K562 (cell line): ENCODE data around the gene VPS11. TPM values are rescaled to one million over a fixed set of nuclear protein-coding genes. Genes with fewer than 3 reads are reported as not detected.
A peak's percentile ranks its signal among the peaks of the same experiment; 100 is the strongest.

Source experiments
- CHD4 ChIP-seq: fragments of 200-600 bp; sonication (generic); IDR thresholded peaks from 3 replicates; pipeline ENCODE4 v1.6.1; 2012; ENCODE audit warnings: low read depth, mild to moderate bottlenecking, mixed read lengths, low read length, inconsistent platforms; ENCODE audit not compliant: insufficient read depth, insufficient replicate concordance, poor library complexity, severe bottlenecking
- CREB1 ChIP-seq, 2 experiments: sonication (generic) in 1 of 2; formaldehyde crosslinking in 1 of 2; IDR thresholded peaks; 2 replicates each; pipeline versions ENCODE4 v1.6.1 to v1.8.0; 2012 to 2022; ENCODE audit warnings: inconsistent platforms in 1 of 2, mild to moderate bottlenecking in 1 of 2, missing genetic modification reagents in 1 of 2, moderate library complexity in 1 of 2
- DACH1 ChIP-seq: fragments of 450-650 bp; IDR thresholded peaks from 2 replicates; pipeline ENCODE4 v1.6.1; 2018; ENCODE audit not compliant: partially characterized antibody
- GTF2F1 ChIP-seq: IDR thresholded peaks from 2 replicates; pipeline ENCODE4 v1.6.1; 2011; ENCODE audit warnings: low read depth, low read length, improper control_type of control experiment
- MCM2 ChIP-seq: fragments of 450-650 bp; IDR thresholded peaks from 2 replicates; pipeline ENCODE4 v1.6.1; 2017; ENCODE audit warnings: low read depth, mild to moderate bottlenecking
- MTA1 ChIP-seq: fragments of 450-650 bp; IDR thresholded peaks from 2 replicates; pipeline ENCODE4 v1.6.1; 2017; ENCODE audit warnings: borderline replicate concordance
- PYGO2 ChIP-seq: fragments of 450-650 bp; IDR thresholded peaks from 2 replicates; pipeline ENCODE4 v1.6.1; 2016; ENCODE audit warnings: mild to moderate bottlenecking, missing genetic modification characterization, moderate library complexity, missing compliant biosample characterization
- RBFOX2 ChIP-seq: fragments of 200-400 bp; formaldehyde crosslinking; IDR thresholded peaks from 2 replicates; pipeline ENCODE4 v1.6.1; 2017; ENCODE audit warnings: low read depth, mild to moderate bottlenecking, low read length, moderate library complexity
- SIN3B ChIP-seq: fragments of 450-650 bp; IDR thresholded peaks from 2 replicates; pipeline ENCODE4 v1.6.1; 2017; ENCODE audit warnings: low read depth, mild to moderate bottlenecking, moderate library complexity
- SUPT5H ChIP-seq: fragments of 450-650 bp; IDR thresholded peaks from 2 replicates; pipeline ENCODE4 v1.6.1; 2016
- TCF7L2 ChIP-seq: fragments of 150-350 bp; IDR thresholded peaks from 2 replicates; pipeline ENCODE4 v1.6.1; 2016; ENCODE audit warnings: low read depth, mild to moderate bottlenecking, low read length, moderate library complexity
- TFAM ChIP-seq: fragments of 250-450 bp; sonication (Bioruptor Pico); conservative IDR thresholded peaks from 2 replicates; pipeline ENCODE4 v1.5.0; 2021; ENCODE audit warnings: mild to moderate bottlenecking, moderate library complexity
- YBX1 ChIP-seq: fragments of 450-650 bp; IDR thresholded peaks from 2 replicates; pipeline ENCODE4 v1.7.1; 2016; ENCODE audit warnings: mild to moderate bottlenecking
- ZFP30 ChIP-seq: fragments of 250-450 bp; sonication (Bioruptor Pico); IDR thresholded peaks from 2 replicates; pipeline ENCODE4 v1.8.0; 2022; ENCODE audit warnings: moderate library complexity, mild to moderate bottlenecking, inconsistent platforms, borderline replicate concordance
- ZNF212 ChIP-seq: fragments of 450-650 bp; formaldehyde crosslinking; IDR thresholded peaks from 2 replicates; pipeline ENCODE4 v1.4.0; 2020; ENCODE audit warnings: mild to moderate bottlenecking
- ZNF24 ChIP-seq: fragments of 450-650 bp; IDR thresholded peaks from 2 replicates; pipeline ENCODE4 v1.6.1; 2016
- ZNF316 ChIP-seq: fragments of 450-650 bp; IDR thresholded peaks from 2 replicates; pipeline ENCODE4 v1.6.1; 2016
- ZNF699 ChIP-seq: fragments of 250-450 bp; sonication (Bioruptor Pico); IDR thresholded peaks from 2 replicates; pipeline ENCODE4 v1.8.0; 2021; ENCODE audit warnings: mild to moderate bottlenecking, moderate library complexity; ENCODE audit not compliant: insufficient replicate concordance
- ZZZ3 ChIP-seq: fragments of 450-650 bp; IDR thresholded peaks from 2 replicates; pipeline ENCODE4 v1.6.1; 2016; ENCODE audit warnings: antibody characterized with exemption, mild to moderate bottlenecking, moderate library complexity
- polyA plus RNA-seq, 8 experiments: library from polyadenylated mRNA; depleted of rRNA in 4 of 8; stranded (reverse) in 5 of 8; unstranded in 3 of 8; fragments of >200 nt; fragmentation: Nextera tagmentation in 2 of 8; fragmentation: Illumina TruSeq in 1 of 8; extraction: Ambion mirVana in 2 of 8; extraction: Trizol in 1 of 8; gene quantifications; 2 replicates each; pipeline versions ENCODE4 v1.2.1 to v1.2.3, GENCODE V29; 2011 to 2014; ENCODE audit warnings: inconsistent platforms in 1 of 8, missing spikeins in 1 of 8
- total RNA-seq, 7 experiments: library from RNA; depleted of rRNA in 6 of 7; stranded (reverse); fragments of >200 nt in 6 of 7; fragmentation: Illumina TruSeq in 2 of 7; extraction: Trizol in 2 of 7; gene quantifications; 2 replicates each; pipeline versions ENCODE4 v1.2.1 to v1.2.3, GENCODE V29; 2011 to 2021; ENCODE audit warnings: low replicate concordance in 1 of 7
- TF ChIP-seq, protein P1 (sequence below): IDR thresholded peaks from 3 replicates; pipeline ENCODE4 v1.6.1; 2011; ENCODE audit warnings: borderline replicate concordance, mild to moderate bottlenecking; ENCODE audit not compliant: insufficient read length, insufficient read depth
- TF ChIP-seq, protein P2 (sequence below), 2 experiments: fragments of 450-650 bp in 1 of 2; IDR thresholded peaks; 2 replicates each; pipeline ENCODE4 v1.6.1; 2011 to 2017; ENCODE audit warnings: low read depth in 2 of 2, antibody characterized with exemption in 1 of 2, borderline replicate concordance in 1 of 2, low read length in 1 of 2, mild to moderate bottlenecking in 1 of 2, mixed read lengths in 1 of 2; ENCODE audit not compliant: control insufficient read depth in 1 of 2
- TF ChIP-seq, protein P3 (sequence below): fragments of 250-450 bp; sonication (Bioruptor Pico); IDR thresholded peaks from 2 replicates; pipeline ENCODE4 v1.4.0; 2020; ENCODE audit warnings: mild to moderate bottlenecking, moderate library complexity

The VPS11 gene
- total and polyA plus RNA-seq, 9 of the 15 experiments (the other 6 are each of a cell fraction or from before 2014, with no cell fraction given): 14.1 to 35.5 (median 27.5) TPM

DNA sequence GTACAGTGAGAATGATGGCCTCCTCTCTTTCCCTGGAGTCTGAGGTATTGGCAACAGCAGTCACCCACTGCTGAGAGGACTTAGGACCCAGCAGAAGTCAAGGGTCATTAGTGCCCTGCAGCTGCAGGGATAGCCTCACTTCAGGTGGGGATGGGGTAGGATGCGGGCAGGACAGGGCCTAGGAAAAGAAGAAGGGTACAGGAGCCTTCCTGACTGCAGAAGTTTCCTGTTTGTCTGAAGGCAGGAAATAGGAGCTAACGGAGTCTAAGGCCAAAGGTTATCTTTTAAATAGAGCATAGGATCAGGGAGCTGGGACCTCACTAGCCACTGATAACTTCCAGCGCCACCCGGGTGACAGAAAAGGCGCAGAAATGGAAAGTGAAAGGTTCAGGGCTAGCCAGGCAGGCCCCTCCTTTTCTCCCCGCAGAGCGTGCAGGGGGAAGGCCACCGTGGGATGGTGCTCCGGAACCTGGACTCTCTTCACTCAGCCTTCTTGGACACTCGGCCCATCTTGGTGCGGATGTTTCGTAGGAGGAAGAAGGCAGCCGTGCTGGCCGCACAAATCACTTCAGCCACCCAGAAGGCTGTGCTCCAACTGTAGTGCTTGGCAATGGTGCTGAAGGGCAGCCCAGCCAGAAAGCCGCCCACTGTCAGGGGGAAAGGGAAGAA is 43.1 kb upstream of the VPS11 start (continued):
- TF ChIP-seq ZFP30 (no peak), ZNF212 (no peak), YBX1 (no peak), TCF7L2 (no peak), RBFOX2 (peak; percentile 35; the same call in 1 of the 2 replicates), SUPT5H (no peak), ZNF316 (no peak), SIN3B (no peak), GTF2F1 (no peak), CHD4 (no peak), ZNF699 (no peak), DACH1 (no peak), PYGO2 (no peak), ZZZ3 (no peak), TFAM (CRISPR knock-in tag) (no peak), ZNF24 (no peak), MTA1 (no peak), CREB1 (IDR thresholded peaks at IDR 0.05) (no peak), CREB1 (CRISPR knock-in tag; IDR thresholded peaks at IDR 0.05) (no peak), MCM2 (no peak)
- TF ChIP-seq, protein P1, sequence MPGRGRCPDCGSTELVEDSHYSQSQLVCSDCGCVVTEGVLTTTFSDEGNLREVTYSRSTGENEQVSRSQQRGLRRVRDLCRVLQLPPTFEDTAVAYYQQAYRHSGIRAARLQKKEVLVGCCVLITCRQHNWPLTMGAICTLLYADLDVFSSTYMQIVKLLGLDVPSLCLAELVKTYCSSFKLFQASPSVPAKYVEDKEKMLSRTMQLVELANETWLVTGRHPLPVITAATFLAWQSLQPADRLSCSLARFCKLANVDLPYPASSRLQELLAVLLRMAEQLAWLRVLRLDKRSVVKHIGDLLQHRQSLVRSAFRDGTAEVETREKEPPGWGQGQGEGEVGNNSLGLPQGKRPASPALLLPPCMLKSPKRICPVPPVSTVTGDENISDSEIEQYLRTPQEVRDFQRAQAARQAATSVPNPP: no peak
- TF ChIP-seq, protein P2, sequence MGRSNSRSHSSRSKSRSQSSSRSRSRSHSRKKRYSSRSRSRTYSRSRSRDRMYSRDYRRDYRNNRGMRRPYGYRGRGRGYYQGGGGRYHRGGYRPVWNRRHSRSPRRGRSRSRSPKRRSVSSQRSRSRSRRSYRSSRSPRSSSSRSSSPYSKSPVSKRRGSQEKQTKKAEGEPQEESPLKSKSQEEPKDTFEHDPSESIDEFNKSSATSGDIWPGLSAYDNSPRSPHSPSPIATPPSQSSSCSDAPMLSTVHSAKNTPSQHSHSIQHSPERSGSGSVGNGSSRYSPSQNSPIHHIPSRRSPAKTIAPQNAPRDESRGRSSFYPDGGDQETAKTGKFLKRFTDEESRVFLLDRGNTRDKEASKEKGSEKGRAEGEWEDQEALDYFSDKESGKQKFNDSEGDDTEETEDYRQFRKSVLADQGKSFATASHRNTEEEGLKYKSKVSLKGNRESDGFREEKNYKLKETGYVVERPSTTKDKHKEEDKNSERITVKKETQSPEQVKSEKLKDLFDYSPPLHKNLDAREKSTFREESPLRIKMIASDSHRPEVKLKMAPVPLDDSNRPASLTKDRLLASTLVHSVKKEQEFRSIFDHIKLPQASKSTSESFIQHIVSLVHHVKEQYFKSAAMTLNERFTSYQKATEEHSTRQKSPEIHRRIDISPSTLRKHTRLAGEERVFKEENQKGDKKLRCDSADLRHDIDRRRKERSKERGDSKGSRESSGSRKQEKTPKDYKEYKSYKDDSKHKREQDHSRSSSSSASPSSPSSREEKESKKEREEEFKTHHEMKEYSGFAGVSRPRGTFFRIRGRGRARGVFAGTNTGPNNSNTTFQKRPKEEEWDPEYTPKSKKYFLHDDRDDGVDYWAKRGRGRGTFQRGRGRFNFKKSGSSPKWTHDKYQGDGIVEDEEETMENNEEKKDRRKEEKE (IDR thresholded peaks at IDR 0.05; ENCODE audit: borderline replicate concordance in 1 of 2, control insufficient read depth in 1 of 2, low read depth in 2 of 2, low read length in 1 of 2): no peak
- TF ChIP-seq, protein P3, sequence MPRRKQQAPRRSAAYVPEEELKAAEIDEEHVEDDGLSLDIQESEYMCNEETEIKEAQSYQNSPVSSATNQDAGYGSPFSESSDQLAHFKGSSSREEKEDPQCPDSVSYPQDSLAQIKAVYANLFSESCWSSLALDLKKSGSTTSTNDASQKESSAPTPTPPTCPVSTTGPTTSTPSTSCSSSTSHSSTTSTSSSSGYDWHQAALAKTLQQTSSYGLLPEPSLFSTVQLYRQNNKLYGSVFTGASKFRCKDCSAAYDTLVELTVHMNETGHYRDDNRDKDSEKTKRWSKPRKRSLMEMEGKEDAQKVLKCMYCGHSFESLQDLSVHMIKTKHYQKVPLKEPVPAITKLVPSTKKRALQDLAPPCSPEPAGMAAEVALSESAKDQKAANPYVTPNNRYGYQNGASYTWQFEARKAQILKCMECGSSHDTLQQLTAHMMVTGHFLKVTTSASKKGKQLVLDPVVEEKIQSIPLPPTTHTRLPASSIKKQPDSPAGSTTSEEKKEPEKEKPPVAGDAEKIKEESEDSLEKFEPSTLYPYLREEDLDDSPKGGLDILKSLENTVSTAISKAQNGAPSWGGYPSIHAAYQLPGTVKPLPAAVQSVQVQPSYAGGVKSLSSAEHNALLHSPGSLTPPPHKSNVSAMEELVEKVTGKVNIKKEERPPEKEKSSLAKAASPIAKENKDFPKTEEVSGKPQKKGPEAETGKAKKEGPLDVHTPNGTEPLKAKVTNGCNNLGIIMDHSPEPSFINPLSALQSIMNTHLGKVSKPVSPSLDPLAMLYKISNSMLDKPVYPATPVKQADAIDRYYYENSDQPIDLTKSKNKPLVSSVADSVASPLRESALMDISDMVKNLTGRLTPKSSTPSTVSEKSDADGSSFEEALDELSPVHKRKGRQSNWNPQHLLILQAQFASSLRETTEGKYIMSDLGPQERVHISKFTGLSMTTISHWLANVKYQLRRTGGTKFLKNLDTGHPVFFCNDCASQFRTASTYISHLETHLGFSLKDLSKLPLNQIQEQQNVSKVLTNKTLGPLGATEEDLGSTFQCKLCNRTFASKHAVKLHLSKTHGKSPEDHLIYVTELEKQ (CRISPR knock-in tag): no peak
